Hepatocyte (in vitro differentiated cells): ENCODE measurements around the gene ENTR1.

Experiments used
- EZH2 ChIP-seq: fragments of 200-600 bp; sonication (generic); IDR thresholded peaks from 2 replicates; pipeline ENCODE4 v1.6.1; 2016; ENCODE audit warnings: antibody characterized with exemption, mild to moderate bottlenecking, borderline replicate concordance
- TF ChIP-seq, protein P1 (sequence below): fragments of 200-600 bp; sonication (generic); IDR thresholded peaks from 2 replicates; pipeline ENCODE4 v1.5.1; 2016; ENCODE audit warnings: antibody characterized with exemption, mild to moderate bottlenecking; ENCODE audit not compliant: poor library complexity

- TF ChIP-seq, protein P1, sequence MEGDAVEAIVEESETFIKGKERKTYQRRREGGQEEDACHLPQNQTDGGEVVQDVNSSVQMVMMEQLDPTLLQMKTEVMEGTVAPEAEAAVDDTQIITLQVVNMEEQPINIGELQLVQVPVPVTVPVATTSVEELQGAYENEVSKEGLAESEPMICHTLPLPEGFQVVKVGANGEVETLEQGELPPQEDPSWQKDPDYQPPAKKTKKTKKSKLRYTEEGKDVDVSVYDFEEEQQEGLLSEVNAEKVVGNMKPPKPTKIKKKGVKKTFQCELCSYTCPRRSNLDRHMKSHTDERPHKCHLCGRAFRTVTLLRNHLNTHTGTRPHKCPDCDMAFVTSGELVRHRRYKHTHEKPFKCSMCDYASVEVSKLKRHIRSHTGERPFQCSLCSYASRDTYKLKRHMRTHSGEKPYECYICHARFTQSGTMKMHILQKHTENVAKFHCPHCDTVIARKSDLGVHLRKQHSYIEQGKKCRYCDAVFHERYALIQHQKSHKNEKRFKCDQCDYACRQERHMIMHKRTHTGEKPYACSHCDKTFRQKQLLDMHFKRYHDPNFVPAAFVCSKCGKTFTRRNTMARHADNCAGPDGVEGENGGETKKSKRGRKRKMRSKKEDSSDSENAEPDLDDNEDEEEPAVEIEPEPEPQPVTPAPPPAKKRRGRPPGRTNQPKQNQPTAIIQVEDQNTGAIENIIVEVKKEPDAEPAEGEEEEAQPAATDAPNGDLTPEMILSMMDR: no peak
- TF ChIP-seq EZH2: no peak
These were observed 25.4 kb downstream of the ENTR1 start for GRCh38 chr9:136385015-136385414.
